Measurements from ENCODE around the gene MATCAP1.

MATCAP1 gene

GRCh38 chr16:67227567-67227921, 43.8 kb upstream of the MATCAP1 start:
- Mint-ChIP-seq H3K27me3 (ENCODE audit: low read depth) (no peaks in the 10 kb centered on the region), H3K4me1 (peaks cover 25% of the 10 kb centered on the region), H3K36me3 (ENCODE audit: low read depth) (peaks cover 13% of the 10 kb centered on the region), H3K9me3 (no peaks in the 10 kb centered on the region), H3K27ac (no peak overlapping the region), H3K4me3 (peak overlapping the region; percentile 99 to 100 (median 99))
- TF ChIP-seq CTCF (IDR thresholded peaks at IDR 0.05; ENCODE audit: unreplicated experiment in 3 of 3) = no peak

- H3K4me3 Mint-ChIP-seq = peak within 1 kb of the TSS; percentile 99 to 100 (median 99)
- peaks cover 25% of the 10 kb centered on the region for H3K4me1 Mint-ChIP-seq
- TF ChIP-seq CTCF (IDR thresholded peaks at IDR 0.05; ENCODE audit: unreplicated experiment in 3 of 3) = no peak
- H3K27me3 Mint-ChIP-seq (ENCODE audit: low read depth) = no peaks in the 10 kb centered on the region
- H3K36me3 Mint-ChIP-seq (ENCODE audit: low read depth) = peaks cover 13% of the 10 kb centered on the region
- no peaks in the 10 kb centered on the region for H3K9me3 Mint-ChIP-seq
- H3K27ac Mint-ChIP-seq = peak within 1 kb of the TSS; percentile 77 to 93 (median 81)
Measured at GRCh38 chr16:67226804-67227566, 43.2 kb upstream of the MATCAP1 start, which contains the start of gene TMEM208. TMEM208 (plus strand) TSS chr16:67227130; CDS start chr16:67227219, 89 bp downstream.

DNA sequence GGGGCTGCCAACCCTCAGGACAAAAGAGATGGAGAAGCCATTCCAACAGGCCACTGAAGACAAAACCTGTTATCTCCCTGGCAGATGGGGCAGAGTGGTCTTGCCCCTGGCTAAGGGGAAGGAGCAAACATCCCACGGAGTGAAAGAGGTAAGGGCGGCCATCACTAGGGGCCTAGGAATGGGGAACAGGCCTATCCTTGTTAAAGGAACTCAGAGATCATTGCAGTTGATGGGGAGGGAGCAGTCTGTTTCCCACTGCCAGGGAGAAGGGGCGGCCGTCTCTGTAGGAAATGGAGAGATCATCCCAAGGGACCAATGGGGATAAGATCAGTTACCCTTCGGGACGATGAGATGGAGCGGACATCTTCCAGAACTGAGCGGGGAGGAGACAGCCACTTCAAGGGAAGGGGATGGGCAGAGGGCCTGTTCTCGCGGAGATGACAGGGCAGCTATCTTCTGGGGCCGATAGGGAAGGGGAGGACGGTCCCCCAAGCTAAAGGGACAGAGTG, 42.6 kb upstream of the MATCAP1 start:
- Mint-ChIP-seq H3K4me3 (peak overlapping the region; percentile 99 to 100 (median 99)), H3K27ac (peak overlapping the region; percentile 77 to 93 (median 81)), H3K9me3 (no peaks in the 10 kb centered on the region), H3K27me3 (ENCODE audit: low read depth) (no peaks in the 10 kb centered on the region), H3K4me1 (peaks cover 25% of the 10 kb centered on the region), H3K36me3 (ENCODE audit: low read depth) (peaks cover 13% of the 10 kb centered on the region)
- TF ChIP-seq CTCF (IDR thresholded peaks at IDR 0.05; ENCODE audit: unreplicated experiment in 3 of 3) = no peak

- H3K27ac Mint-ChIP-seq = no peak overlapping the region
- no peak overlapping the region for H3K4me3 Mint-ChIP-seq
- peaks cover 4% of the 10 kb centered on the region for H3K36me3 Mint-ChIP-seq (ENCODE audit: low read depth)
- no peaks in the 10 kb centered on the region for H3K27me3 Mint-ChIP-seq (ENCODE audit: low read depth)
- peaks cover 25% of the 10 kb centered on the region for H3K4me1 Mint-ChIP-seq
- H3K9me3 Mint-ChIP-seq = no peaks in the 10 kb centered on the region
- no peak for TF ChIP-seq CTCF (IDR thresholded peaks at IDR 0.05; ENCODE audit: unreplicated experiment in 3 of 3)
Measured at GRCh38 chr16:67223992-67224391, 40.2 kb upstream of the MATCAP1 start.

GRCh38 chr16:67216612-67217490, 33.1 kb upstream of the MATCAP1 start:
- TF ChIP-seq CTCF (IDR thresholded peaks at IDR 0.05; ENCODE audit: unreplicated experiment in 3 of 3) = no peak
- Mint-ChIP-seq H3K4me1 (no peaks in the 10 kb centered on the region), H3K27ac (no peak overlapping the region), H3K4me3 (no peak overlapping the region), H3K9me3 (no peaks in the 10 kb centered on the region), H3K36me3 (ENCODE audit: low read depth) (no peaks in the 10 kb centered on the region), H3K27me3 (ENCODE audit: low read depth) (peaks cover 5% of the 10 kb centered on the region)
